PC-3 (cell line): Measurements from ENCODE around the gene NOP56. TPM values are rescaled to one million over a fixed set of nuclear protein-coding genes. Genes with fewer than 3 reads are reported as not detected.
A peak's percentile ranks its signal among the peaks of the same experiment; 100 is the strongest.

Experiments used
- ATAC-seq: fragments of 200-7000 bp; cut with Tn5 transposase; 2 replicates; pipeline ENCODE4 v1.9.1; 2020; ENCODE audit warnings: mild to moderate bottlenecking, moderate library complexity
- BruUV-seq: library from RNA; stranded (reverse); fragments of 400-500 nt; replicated peaks from 2 replicates; lab custom pipeline; 2021; lab: Mats Ljungman, UMichigan
- CTCF ChIA-PET: fragments of 300-600 bp; sonication (Branson Sonifier 250); formaldehyde crosslinking; loops from one replicate; lab custom pipeline; 2022; ENCODE audit warnings: antibody characterized with exemption; lab: Charles Lee
- POLR2A ChIA-PET: fragments of 300-600 bp; sonication (Branson Sonifier 250); formaldehyde crosslinking; loops from one replicate; lab custom pipeline; 2022; ENCODE audit warnings: antibody characterized with exemption; ENCODE audit not compliant: unreplicated experiment; lab: Charles Lee
- DNase-seq: peaks from one replicate; pipeline ENCODE4 v3.0.0-alpha.2; 2015
- H2AFZ ChIP-seq: fragments of 300-600 bp; sonication (generic); 2 replicates; pipeline ENCODE4 v1.6.0; 2016; ENCODE audit warnings: antibody characterized with exemption, low read length
- H3F3A ChIP-seq: fragments of 300-600 bp; sonication (generic); one replicate; pipeline ENCODE4 v1.6.0; 2017; ENCODE audit warnings: antibody characterized with exemption, low read length, control low read depth, mild to moderate bottlenecking; ENCODE audit not compliant: unreplicated experiment
- H3K27ac ChIP-seq: fragments of 300-600 bp; sonication (generic); 2 replicates; pipeline ENCODE4 v1.5.1; 2016; ENCODE audit warnings: mild to moderate bottlenecking, low read length
- H3K27me3 ChIP-seq: fragments of 300-600 bp; sonication (generic); 2 replicates; pipeline ENCODE4 v1.6.1; 2016; ENCODE audit warnings: low read length, mixed read lengths
- H3K36me3 ChIP-seq: fragments of 300-600 bp; sonication (generic); 2 replicates; pipeline ENCODE4 v1.6.1; 2016; ENCODE audit warnings: low read depth, mixed run types, low read length, mixed read lengths
- H3K4me1 ChIP-seq: fragments of 300-600 bp; sonication (generic); 2 replicates; pipeline ENCODE4 v1.5.1; 2016; ENCODE audit warnings: low read length; ENCODE audit not compliant: insufficient read depth
- H3K4me2 ChIP-seq: fragments of 300-600 bp; sonication (generic); 2 replicates; pipeline ENCODE4 v1.6.0; 2016; ENCODE audit warnings: low read length
- H3K4me3 ChIP-seq: fragments of 300-600 bp; sonication (generic); 2 replicates; pipeline ENCODE4 v1.5.1; 2016; ENCODE audit warnings: mild to moderate bottlenecking, low read length, mixed read lengths
- H3K79me2 ChIP-seq: fragments of 300-600 bp; sonication (generic); 2 replicates; pipeline ENCODE4 v1.6.1; 2017; ENCODE audit warnings: low read length, mixed read lengths
- H3K9ac ChIP-seq: fragments of 300-600 bp; sonication (generic); 2 replicates; pipeline ENCODE4 v1.6.0; 2016; ENCODE audit warnings: mild to moderate bottlenecking, low read length
- H3K9me2 ChIP-seq: fragments of 300-600 bp; sonication (generic); replicated peaks from 2 replicates; pipeline ENCODE4 v1.6.1; 2016; ENCODE audit warnings: mixed run types, low read length, mixed read lengths
- H3K9me3 ChIP-seq: fragments of 300-600 bp; sonication (generic); 2 replicates; pipeline ENCODE4 v1.6.1; 2016; ENCODE audit warnings: low read length, mixed read lengths
- H4K20me1 ChIP-seq: fragments of 300-600 bp; sonication (generic); 2 replicates; pipeline ENCODE4 v1.6.1; 2016; ENCODE audit warnings: low read length, mixed read lengths
- CTCF ChIP-seq: fragments of 300-600 bp; sonication (generic); conservative IDR thresholded peaks from 2 replicates; pipeline ENCODE4 v1.5.1; 2017; ENCODE audit warnings: antibody characterized with exemption, low read depth, mild to moderate bottlenecking, low read length
- EZH2 ChIP-seq: fragments of 300-600 bp; sonication (generic); IDR thresholded peaks from one replicate; pipeline ENCODE4 v1.6.1; 2017; ENCODE audit warnings: antibody characterized with exemption, mild to moderate bottlenecking, low read length; ENCODE audit not compliant: unreplicated experiment
- EZH2phosphoT487 ChIP-seq: fragments of 300-600 bp; sonication (generic); IDR thresholded peaks from 2 replicates; pipeline ENCODE4 v1.6.1; 2018; ENCODE audit warnings: mild to moderate bottlenecking, antibody characterized with exemption, low read length, borderline replicate concordance
- intact Hi-C: fragments of 100-400 bp; cut with micrococcal nuclease; formaldehyde crosslinking; loops from 2 replicates; pipeline ENCODE4 v1.9.0; 2023
- total RNA-seq: library from RNA; depleted of rRNA; stranded (reverse); fragments of >200 nt; gene quantifications from 2 replicates; pipeline ENCODE4 v1.2.3, GENCODE V29; 2014

NOP56 gene
- total RNA-seq, 1 experiment from 2014 or later: 570 TPM

DNA sequence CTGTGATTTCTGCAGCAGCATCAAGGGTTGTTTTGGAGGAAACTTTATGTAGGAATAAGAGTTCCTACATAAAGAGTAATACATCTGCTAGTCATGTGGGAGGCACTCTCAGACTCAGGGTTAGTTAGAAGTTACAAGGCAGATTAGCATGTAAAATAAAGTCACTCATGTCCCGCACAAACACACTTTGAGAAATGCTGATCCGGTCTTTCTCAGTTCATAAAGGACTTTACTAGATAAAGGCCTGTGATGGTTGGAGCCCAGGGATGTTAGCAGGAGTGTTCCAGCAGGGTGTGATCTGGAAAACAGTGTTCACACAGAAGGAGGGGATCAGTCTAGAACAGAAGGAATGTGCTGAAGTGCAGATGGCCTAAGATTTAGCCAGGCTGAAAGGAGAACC lies 33.1 kb upstream of the NOP56 start:
- DNase-seq (no peak), ATAC-seq (no peak)
- Histone ChIP-seq H3K27ac (no peak overlapping the region), H2AFZ (no peak overlapping the region), H3K36me3 (no peaks in the 10 kb centered on the region), H3K79me2 (no peaks in the 10 kb centered on the region), H3K4me3 (no peak overlapping the region), H4K20me1 (no peaks in the 10 kb centered on the region), H3K4me1 (no peaks in the 10 kb centered on the region), H3K9ac (no peak overlapping the region), H3K9me3 (no peaks in the 10 kb centered on the region; the same call in 1 of the 2 replicates), H3F3A (no peaks in the 10 kb centered on the region), H3K9me2 (peaks cover 5% of the 10 kb centered on the region; the same call in 1 of the 2 replicates), H3K4me2 (no peak overlapping the region), H3K27me3 (peaks cover 32% of the 10 kb centered on the region)
- ChIA-PET POLR2A (no interaction called here), CTCF (no interaction called here)
- no TSS peak for BruUV-seq
- intact Hi-C loops: no loop called here
- no peak for TF ChIP-seq EZH2phosphoT487
- no peak for TF ChIP-seq CTCF
- no peak for TF ChIP-seq EZH2

- Histone ChIP-seq H3K4me1 (no peaks in the 10 kb centered on the region), H3K9me2 (peaks cover 5% of the 10 kb centered on the region; the same call in 1 of the 2 replicates), H3F3A (no peaks in the 10 kb centered on the region), H3K27me3 (peaks cover 30% of the 10 kb centered on the region), H4K20me1 (no peaks in the 10 kb centered on the region), H3K9me3 (no peaks in the 10 kb centered on the region; the same call in 1 of the 2 replicates), H3K9ac (no peak overlapping the region), H3K36me3 (no peaks in the 10 kb centered on the region), H3K4me3 (no peak overlapping the region), H3K27ac (no peak overlapping the region), H3K4me2 (no peak overlapping the region), H3K79me2 (no peaks in the 10 kb centered on the region), H2AFZ (no peak overlapping the region)
- ATAC-seq (no peak), DNase-seq (peak; percentile 48)
- no TSS peak for BruUV-seq
- TF ChIP-seq EZH2phosphoT487 (no peak), EZH2 (no peak), CTCF (no peak)
- POLR2A ChIA-PET: no interaction called here
- CTCF ChIA-PET: no interaction called here
- intact Hi-C loops: no loop called here
Measured at GRCh38 chr20:2619961-2620595, 32.4 kb upstream of the NOP56 start.

GRCh38 chr20:2624190-2624589 lies 28.2 kb upstream of the NOP56 start:
- Histone ChIP-seq H3K4me1 (no peaks in the 10 kb centered on the region), H3K9me3 (peaks cover 9% of the 10 kb centered on the region; the same call in 1 of the 2 replicates), H3K9ac (no peak overlapping the region), H3K9me2 (no peaks in the 10 kb centered on the region), H3K36me3 (0 out of 2 replicates have a peak, but pooled peaks cover 3% of the 10 kb centered on the region), H4K20me1 (no peaks in the 10 kb centered on the region), H2AFZ (no peak overlapping the region), H3K27me3 (peaks cover 6% of the 10 kb centered on the region; the same call in 1 of the 2 replicates), H3K79me2 (no peaks in the 10 kb centered on the region), H3K27ac (no peak overlapping the region), H3K4me2 (no peak overlapping the region), H3F3A (no peaks in the 10 kb centered on the region), H3K4me3 (no peak overlapping the region)
- POLR2A ChIA-PET: no interaction called here
- no peak for DNase-seq
- intact Hi-C loops: no loop called here
- no peak for ATAC-seq
- TF ChIP-seq EZH2: no peak
- TF ChIP-seq EZH2phosphoT487: no peak
- TF ChIP-seq CTCF: no peak
- BruUV-seq: no TSS peak
- CTCF ChIA-PET: no interaction called here
